Lower leg skin (tissue), 4 donors: ENCODE measurements around the gene SLC34A1. TPM values are rescaled to one million over a fixed set of nuclear protein-coding genes. Genes with fewer than 3 reads are reported as not detected.

Experiments
- DNase-seq, 2 donors: peaks; one replicate each; pipeline ENCODE4 v3.0.0-alpha.2; 2019; ENCODE audit warnings: low spot score in 2 of 2
- H3K4me3 ChIP-seq: fragments of 200-600 bp; sonication (generic); 2 replicates; pipeline ENCODE4 v1.5.1; 2017; ENCODE audit warnings: mild to moderate bottlenecking, low read depth; ENCODE audit not compliant: poor library complexity, severe bottlenecking
- POLR2A ChIP-seq, 2 donors: fragments of 450-650 bp; IDR thresholded peaks; one replicate each; pipeline ENCODE4 v1.6.1; 2016 to 2017; ENCODE audit warnings: antibody characterized with exemption in 2 of 2, mild to moderate bottlenecking in 1 of 2, moderate library complexity in 1 of 2
- WGBS, 2 donors: methylation state at CpG; one replicate each; pipeline ENCODE4 v1.1.5; 2018; 5-methylcytosine and 5-hydroxymethylcytosine counted together
- intact Hi-C: fragments of 100-400 bp; cut with DNase I; formaldehyde crosslinking; loops from one replicate; pipeline ENCODE4 v1.15.0; 2023; ENCODE audit warnings: low total_unique reads
- total RNA-seq, 4 donors: library from RNA; depleted of rRNA; stranded (reverse); fragments of >200 nt; gene quantifications; one replicate each; pipeline ENCODE4 v1.1.0, GENCODE V29; 2016
- TF ChIP-seq, protein P1 (sequence below), 3 donors: fragments of 450-650 bp; IDR thresholded peaks; one replicate each; pipeline ENCODE4 v1.5.1; 2016; ENCODE audit warnings: antibody characterized with exemption in 3 of 3, mild to moderate bottlenecking in 3 of 3, moderate library complexity in 2 of 3

The SLC34A1 gene
- total RNA-seq, 4 donors from 2014 or later: 0.12 to 0.39 TPM; not detected in 2

DNA sequence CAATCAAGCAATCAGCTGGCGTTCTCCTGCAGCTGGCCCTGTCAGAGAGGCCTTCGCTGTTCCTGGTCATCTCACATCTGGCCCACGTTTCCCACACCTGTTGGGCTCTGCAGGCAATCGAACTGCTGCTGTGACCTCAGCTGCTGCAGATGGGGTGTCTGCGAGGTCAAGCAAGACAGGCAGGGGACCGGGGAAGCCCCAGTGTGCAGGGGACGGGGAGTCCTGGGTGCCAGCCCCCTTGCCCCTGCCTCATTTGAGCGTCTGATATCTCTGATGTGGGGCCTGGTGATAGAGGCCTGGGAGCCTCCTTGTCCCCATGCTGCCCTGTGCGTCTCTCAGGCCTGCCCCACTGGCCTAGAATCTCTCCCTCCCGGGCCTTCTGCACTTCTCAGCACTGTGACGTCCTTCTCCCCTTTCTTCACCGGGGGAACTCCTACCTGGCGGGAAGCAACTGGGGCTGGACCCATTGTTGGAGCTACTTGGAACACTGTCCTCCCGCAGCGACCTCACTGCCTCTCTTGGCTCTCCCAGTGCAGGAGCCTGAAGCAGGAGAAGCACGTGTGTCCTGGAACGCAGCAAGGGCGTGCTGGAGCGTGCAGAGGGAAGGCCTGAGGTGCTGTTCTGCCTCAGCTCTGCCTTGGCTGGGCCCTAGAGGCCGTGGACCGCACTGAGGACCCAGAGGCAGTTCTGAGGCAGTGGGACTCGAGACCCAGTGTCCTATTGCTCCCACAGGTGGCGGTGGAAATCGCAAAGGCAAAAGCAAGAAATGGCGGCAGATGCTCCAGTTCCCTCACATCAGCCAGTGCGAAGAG lies 46.1 kb downstream of the SLC34A1 start:
- 61 to 69% methylated on average over 26 of the region's 26 CpGs for whole genome bisulfite sequencing, 2 donors
- TF ChIP-seq, protein P1, sequence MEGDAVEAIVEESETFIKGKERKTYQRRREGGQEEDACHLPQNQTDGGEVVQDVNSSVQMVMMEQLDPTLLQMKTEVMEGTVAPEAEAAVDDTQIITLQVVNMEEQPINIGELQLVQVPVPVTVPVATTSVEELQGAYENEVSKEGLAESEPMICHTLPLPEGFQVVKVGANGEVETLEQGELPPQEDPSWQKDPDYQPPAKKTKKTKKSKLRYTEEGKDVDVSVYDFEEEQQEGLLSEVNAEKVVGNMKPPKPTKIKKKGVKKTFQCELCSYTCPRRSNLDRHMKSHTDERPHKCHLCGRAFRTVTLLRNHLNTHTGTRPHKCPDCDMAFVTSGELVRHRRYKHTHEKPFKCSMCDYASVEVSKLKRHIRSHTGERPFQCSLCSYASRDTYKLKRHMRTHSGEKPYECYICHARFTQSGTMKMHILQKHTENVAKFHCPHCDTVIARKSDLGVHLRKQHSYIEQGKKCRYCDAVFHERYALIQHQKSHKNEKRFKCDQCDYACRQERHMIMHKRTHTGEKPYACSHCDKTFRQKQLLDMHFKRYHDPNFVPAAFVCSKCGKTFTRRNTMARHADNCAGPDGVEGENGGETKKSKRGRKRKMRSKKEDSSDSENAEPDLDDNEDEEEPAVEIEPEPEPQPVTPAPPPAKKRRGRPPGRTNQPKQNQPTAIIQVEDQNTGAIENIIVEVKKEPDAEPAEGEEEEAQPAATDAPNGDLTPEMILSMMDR (IDR thresholded peaks at IDR 0.05): no peak
- no peak for TF ChIP-seq POLR2A (IDR thresholded peaks at IDR 0.05)
- no peak overlapping the region for H3K4me3 ChIP-seq
- intact Hi-C loops: loop anchor here (2.0 kb wide), 1 partner anchor 40 kb away; no protein-coding TSS in a partner anchor
- peak in 1 of 2 donors; percentile 47 for DNase-seq

DNA sequence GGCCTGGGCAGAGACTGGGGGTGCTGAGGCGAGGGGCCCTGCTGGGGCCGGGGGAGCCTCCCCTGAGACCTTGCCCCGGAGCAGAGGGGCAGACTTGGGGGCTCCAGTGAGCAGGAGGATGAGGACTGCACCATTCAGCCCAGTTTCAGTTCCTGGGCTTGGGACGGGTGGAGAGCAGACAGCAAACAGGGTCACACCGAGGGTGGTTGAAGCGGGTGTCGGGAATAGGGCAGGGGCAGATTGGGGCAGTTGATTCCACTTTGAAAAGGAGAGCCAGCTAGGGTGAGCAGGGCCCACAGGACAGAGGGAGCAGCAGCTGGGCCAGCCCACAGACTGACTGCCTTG lies 46.7 kb downstream of the SLC34A1 start:
- intact Hi-C loops: loop anchor here (2.0 kb wide), 1 partner anchor 40 kb away; no protein-coding TSS in a partner anchor
- no peak for TF ChIP-seq POLR2A (IDR thresholded peaks at IDR 0.05)
- TF ChIP-seq, protein P1 (IDR thresholded peaks at IDR 0.05): no peak
- H3K4me3 ChIP-seq: no peak overlapping the region
- no peak for DNase-seq
- 54 to 81% methylated on average over 5 to 7 of the region's 7 CpGs for WGBS, 2 donors

DNA sequence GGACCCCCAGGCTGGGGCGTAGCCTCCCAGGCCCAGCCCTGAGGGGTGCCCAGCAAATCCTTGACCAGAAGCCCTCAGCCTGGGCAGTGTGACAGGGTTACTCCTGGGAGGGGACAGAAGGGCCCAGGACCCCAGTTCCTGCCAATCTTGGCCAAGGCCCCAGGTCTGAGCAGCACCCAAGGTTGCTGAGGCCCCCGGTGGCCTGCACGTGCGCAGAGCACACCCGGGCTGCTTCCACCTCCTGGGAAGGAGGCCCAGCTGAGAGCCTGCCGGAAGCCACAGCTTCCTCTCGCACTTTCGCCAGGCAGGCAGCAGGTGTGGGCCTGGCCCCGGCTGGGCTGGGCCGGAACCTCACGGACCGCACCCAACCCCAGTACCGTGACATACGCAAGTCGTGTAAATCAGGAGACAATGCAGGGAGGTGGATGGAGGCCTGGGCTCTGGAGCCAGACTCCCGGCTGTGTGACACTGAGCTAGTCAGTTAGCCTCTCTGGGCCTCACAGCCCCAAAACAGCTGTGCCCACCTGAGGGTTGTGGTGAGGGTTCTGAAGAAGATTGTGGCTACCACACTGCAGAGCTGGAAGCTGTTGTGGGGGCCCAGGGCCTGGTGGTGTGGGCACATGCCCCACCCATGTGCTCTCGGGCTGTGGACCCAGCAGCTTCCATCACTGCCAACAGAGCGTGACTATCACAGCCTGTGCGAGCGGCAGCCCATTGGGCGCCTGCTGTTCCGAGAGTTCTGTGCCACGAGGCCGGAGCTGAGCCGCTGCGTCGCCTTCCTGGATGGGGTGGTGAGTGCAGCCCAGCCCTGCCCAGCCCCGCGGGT lies 47.3 kb downstream of the SLC34A1 start:
- intact Hi-C loops: loop anchor here (2.0 kb wide), 1 partner anchor 41 kb away; no protein-coding TSS in a partner anchor

DNA sequence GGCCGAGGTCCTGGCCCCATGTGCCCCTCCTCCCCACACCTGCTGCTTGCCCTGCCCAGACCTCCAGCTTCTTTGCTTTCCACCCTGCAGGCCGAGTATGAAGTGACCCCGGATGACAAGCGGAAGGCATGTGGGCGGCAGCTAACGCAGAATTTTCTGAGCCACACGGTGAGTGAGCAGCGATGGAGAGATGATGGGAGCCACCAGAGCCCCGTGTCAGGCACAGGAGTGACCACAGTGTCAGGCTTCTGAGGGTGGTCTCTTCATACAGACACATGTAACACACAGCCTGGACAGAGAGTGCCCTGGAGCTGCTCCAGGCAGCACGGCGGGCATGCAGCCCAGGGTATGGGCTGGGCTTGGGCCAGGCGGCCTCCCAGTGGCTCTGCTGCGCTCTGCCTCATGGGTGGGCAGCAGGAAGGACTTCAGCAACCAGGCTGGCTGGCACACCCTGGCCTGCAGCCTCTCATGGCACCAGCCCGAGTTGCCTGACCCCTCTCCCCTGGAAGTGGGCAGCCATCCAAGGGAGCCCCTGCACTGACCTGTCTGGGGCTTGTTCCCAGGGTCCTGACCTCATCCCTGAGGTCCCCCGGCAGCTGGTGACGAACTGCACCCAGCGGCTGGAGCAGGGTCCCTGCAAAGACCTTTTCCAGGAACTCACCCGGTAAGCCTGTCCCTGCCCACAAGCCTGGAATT lies 48.1 kb downstream of the SLC34A1 start:
- WGBS, 2 donors: 70 to 94% methylated on average over 3 to 13 of the region's 18 CpGs
- intact Hi-C loops: no loop called here
- DNase-seq: no peak
- H3K4me3 ChIP-seq: no peak overlapping the region
- TF ChIP-seq POLR2A (IDR thresholded peaks at IDR 0.05): no peak
- TF ChIP-seq, protein P1 (IDR thresholded peaks at IDR 0.05): no peak

More for the DNA sequence above, 47.3 kb downstream of the SLC34A1 start:
- peak in 1 of 2 donors; percentile 33 for DNase-seq
- TF ChIP-seq, protein P1 (IDR thresholded peaks at IDR 0.05): no peak
- TF ChIP-seq POLR2A (IDR thresholded peaks at IDR 0.05): no peak
- WGBS, 2 donors: 53 to 80% methylated on average over 26 to 29 of the region's 29 CpGs
- H3K4me3 ChIP-seq: no peak overlapping the region

DNA sequence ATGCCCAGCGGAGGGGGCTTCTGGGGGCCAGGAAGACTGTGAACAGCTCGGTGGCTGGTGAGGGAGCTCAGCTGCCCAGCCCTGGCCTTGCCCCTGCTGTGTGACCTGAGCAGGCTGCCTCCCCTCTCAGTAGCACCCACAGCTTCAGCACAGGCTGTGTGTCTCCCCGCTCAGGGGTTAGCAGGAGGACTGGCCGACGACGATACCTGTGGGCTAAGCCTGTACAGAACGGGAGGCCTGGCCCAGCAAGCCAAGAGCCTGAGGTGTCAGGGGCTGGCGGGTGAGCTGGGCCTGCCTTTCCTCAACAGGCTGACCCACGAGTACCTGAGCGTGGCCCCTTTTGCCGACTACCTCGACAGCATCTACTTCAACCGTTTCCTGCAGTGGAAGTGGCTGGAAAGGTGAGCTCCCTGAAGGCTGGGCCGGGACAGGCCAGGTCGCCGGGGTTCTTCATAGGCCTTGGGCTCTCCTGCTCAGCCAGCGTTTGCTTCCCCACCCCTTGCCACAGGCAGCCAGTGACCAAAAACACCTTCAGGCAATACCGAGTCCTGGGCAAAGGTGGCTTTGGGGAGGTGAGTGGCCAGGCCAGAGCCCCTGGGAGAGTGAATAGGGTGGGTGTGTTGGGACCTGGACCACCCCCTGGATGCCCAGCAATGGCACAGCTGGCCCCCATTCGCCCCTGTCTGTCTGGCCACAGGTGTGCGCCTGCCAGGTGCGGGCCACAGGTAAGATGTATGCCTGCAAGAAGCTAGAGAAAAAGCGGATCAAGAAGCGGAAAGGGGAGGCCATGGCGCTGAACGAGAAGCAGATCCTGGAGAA lies 48.8 kb downstream of the SLC34A1 start:
- WGBS, 2 donors: 58 to 73% methylated on average over 13 to 18 of the region's 25 CpGs
- intact Hi-C loops: no loop called here
- no peak overlapping the region for H3K4me3 ChIP-seq
- peak in 1 of 2 donors; percentile 15 for DNase-seq
- no peak for TF ChIP-seq POLR2A (IDR thresholded peaks at IDR 0.05)
- TF ChIP-seq, protein P1 (IDR thresholded peaks at IDR 0.05): no peak
